GM19324 (cell line): ENCODE results near the gene AKAP12.

Experiments
- ATAC-seq: cut with Tn5 transposase; IDR thresholded peaks from one replicate; pipeline ENCODE4 v1.9.1; 2021; ENCODE audit warnings: mild to moderate bottlenecking, moderate library complexity; ENCODE audit not compliant: unreplicated experiment, low FRiP score

The AKAP12 gene

DNA sequence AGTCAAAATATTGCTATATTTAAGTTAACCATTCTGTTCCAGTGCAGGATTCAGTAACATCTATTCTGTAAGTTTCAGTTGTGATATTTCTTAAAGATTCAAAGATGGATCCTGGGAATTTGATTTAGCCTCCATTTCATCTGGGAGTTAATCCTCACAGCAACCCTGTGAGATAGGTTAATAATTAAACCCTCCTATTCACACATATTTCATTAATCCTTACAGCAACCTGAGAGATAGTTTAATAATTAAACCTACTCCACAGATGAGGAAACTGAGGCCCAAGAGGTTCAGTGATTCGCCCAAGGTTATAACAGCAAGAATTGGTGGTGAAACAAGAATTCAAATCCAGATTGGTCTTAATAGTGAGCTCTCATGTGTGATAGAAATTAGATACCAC is 162.5 kb downstream of the AKAP12 start:
- no peak for ATAC-seq

- ATAC-seq, result no peak
These were observed 164.1 kb downstream of the AKAP12 start for GRCh38 chr6:151403919-151404308.
